Measurements from ENCODE around the gene LSMEM2. TPM values are rescaled to one million over a fixed set of nuclear protein-coding genes. Genes with fewer than 3 reads are reported as not detected.

The LSMEM2 gene
- 1.4 TPM for total RNA-seq

GRCh38 chr3:50278880-50279224, at the start of gene LSMEM2:
LSMEM2 (plus strand) TSS chr3:50279087; CDS start chr3:50279114, 27 bp downstream.

GRCh38 chr3:50235716-50236483, 43.0 kb upstream of the LSMEM2 start, which contains the start of gene GNAI2:
GNAI2 (plus strand) TSS chr3:50236204; CDS start chr3:50236336, 132 bp downstream.

DNA sequence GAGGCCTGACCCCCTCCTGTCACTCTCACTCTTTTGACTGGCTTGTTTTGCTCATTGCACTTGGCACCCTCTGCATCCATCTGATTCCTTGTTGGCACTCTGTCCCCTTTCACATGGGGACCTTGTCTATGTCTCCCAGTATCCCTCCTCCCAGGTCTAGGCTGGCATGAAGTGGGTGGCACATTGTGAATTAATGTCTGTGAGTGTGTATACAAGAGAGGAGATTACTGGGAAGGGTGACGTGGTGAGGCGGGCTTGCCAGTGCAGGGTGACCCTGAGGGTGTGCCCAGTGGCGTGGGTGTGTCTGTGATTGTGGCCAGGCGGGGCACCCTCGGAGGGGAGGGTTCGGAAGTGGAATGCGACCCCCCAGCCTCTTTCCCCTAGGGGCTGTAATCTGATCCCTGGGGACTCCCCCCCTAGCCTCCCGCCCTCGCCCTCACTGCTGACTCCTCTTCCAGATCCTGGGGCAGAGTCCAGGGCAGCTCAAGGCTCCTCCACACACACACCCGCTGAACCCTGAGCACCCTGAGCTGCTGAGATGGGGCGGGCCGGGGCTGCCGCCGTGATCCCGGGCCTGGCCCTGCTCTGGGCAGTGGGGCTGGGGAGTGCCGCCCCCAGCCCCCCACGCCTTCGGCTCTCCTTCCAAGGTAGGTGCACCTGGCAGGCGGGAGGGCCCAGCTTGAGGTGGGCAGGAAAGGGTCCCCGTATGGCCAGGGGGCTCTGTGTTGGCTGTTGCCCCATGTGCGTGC, 10.0 kb upstream of the LSMEM2 start, which contains the start of gene SEMA3B:
Gene SEMA3B (plus strand): TSS at position 445 of the 749 bp plus-strand sequence. CDS start 94 bp downstream, at position 539.

GRCh38 chr3:50292159-50293078, 13.5 kb downstream of the LSMEM2 start, which contains the start of gene IFRD2:
IFRD2 (minus strand) TSS chr3:50292429; CDS start chr3:50292274, 155 bp downstream.

GRCh38 chr3:50298836-50299637, 20.1 kb downstream of the LSMEM2 start, which contains the start of the genes HYAL3 and NAA80:
HYAL3 (minus strand) TSS chr3:50299405; CDS start chr3:50295602, 3,803 bp downstream.
NAA80 (minus strand) TSS chr3:50299405; CDS start chr3:50297463, 1,942 bp downstream.

GRCh38 chr3:50303013-50303815, 24.3 kb downstream of the LSMEM2 start, which contains the start of gene HYAL1:
HYAL1 (minus strand) TSS chr3:50303574; CDS start chr3:50302956, 618 bp downstream.

DNA sequence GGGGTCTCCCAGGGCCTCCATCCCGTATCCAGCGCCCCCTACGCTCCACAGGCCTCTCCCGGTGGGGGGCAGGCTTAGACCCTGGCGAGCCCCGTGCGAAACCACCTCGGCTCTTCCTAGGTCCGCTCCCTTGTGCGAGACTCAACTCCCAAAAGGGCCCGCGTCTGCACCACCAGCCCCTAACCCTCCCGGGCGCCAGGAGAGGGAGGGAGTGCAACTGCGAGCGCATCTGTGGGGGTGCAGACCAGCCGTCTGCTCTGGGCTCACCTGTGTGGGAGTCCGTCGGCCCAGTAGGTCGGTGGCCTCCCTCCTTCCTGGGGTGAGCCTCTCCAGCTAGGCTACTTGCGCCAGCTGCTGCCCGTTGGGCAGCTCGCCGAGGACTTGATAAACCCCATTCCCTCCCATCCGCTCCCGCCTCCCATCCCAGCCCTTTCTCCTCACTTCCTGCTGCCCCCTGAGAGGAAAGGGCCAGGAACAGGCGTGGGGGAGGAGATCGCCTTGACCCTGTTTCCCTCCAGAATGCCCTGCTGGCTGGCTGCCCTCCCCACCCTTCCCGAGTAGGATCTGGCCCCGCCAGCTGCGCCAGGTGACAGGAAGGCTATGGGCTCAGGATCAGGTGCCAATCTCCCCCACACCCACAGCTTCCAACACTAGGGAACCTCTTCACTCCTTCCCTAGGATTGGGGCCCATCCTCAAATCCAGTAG, 43.7 kb downstream of the LSMEM2 start, which contains the start of gene HYAL2:
Gene HYAL2 (minus strand): TSS at position 360 of the 706 bp plus-strand sequence. CDS start 2,256 bp downstream, outside the sequence.

DNA sequence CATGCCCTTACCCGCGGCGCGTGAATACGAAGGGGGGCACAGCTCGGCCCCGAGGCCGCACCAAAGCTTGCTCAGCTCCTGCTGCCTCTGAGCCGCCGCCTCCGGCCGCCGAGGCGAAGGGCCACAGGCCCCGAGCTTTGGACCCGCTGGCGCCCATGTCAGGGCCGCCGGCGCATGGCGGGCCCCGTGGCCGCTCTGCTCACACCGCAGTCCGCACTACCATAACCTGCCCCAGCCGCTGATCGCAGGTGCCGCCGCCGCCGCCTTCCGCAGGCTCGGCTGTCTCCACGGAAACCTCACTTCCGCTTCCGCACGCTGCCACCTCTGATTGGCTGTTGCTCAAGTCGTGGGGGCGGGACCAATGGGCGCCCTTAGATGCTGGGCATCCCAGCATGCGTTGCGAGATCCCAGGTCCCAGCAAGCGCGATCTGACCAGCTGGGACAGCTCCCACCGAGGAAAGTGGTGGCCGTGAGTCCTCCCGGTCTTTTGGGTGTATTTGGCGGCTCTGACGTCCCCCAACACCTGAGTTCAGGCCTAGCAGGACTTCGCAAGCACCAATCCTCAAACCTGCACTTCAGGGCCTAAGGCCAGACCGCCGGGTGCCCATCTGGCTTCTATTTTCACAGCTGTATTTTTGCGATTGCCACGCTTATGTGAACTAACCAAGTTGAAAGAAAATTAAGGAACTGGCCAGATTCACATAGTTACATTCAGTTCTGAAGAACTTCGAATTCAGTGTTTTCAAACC, 49.2 kb downstream of the LSMEM2 start, which contains the start of gene TUSC2:
Gene TUSC2 (minus strand): TSS at position 281 of the 749 bp plus-strand sequence. CDS start 124 bp downstream, at position 157.

Other genes starting within 250 kb of the LSMEM2 start
- gene RBM5, start 190.2 kb upstream of the LSMEM2 start, total RNA-seq, result 451 TPM
- 60.7 TPM for gene SEMA3F, start 123.8 kb upstream of the LSMEM2 start, total RNA-seq
- gene GNAT1, start 87.5 kb upstream of the LSMEM2 start, total RNA-seq, result 66.7 TPM
- 21.4 TPM for gene SLC38A3, start 73.8 kb upstream of the LSMEM2 start, total RNA-seq
- 125 TPM for gene GNAI2, start 42.9 kb upstream of the LSMEM2 start, total RNA-seq
- gene SEMA3B, start 9.9 kb upstream of the LSMEM2 start, total RNA-seq, result 107 TPM
- gene IFRD2, start 13.3 kb downstream of the LSMEM2 start, total RNA-seq, result 19.8 TPM
- gene HYAL3, start 20.3 kb downstream of the LSMEM2 start, total RNA-seq, result 3.9 TPM
- 5.5 TPM for gene NAA80, start 20.3 kb downstream of the LSMEM2 start, total RNA-seq
- gene HYAL1, start 24.5 kb downstream of the LSMEM2 start, total RNA-seq, result 1.1 TPM
- 71.0 TPM for gene HYAL2, start 43.7 kb downstream of the LSMEM2 start, total RNA-seq
- gene TUSC2, start 49.1 kb downstream of the LSMEM2 start, total RNA-seq, result 31.8 TPM
- 37.6 TPM for gene RASSF1, start 61.7 kb downstream of the LSMEM2 start, total RNA-seq
- gene ZMYND10, start 66.6 kb downstream of the LSMEM2 start, total RNA-seq, result 5.7 TPM
- 30.0 TPM for gene NPRL2, start 71.7 kb downstream of the LSMEM2 start, total RNA-seq
- 17.0 TPM for gene CYB561D2, start 71.8 kb downstream of the LSMEM2 start, total RNA-seq
- gene TMEM115, start 80.4 kb downstream of the LSMEM2 start, total RNA-seq, result 33.6 TPM
- 17.4 TPM for gene CACNA2D2, start 224.5 kb downstream of the LSMEM2 start, total RNA-seq

Measured in camera-type eye (tissue), 1 donor.